22Rv1 (cell line): ENCODE data around the gene SIRPB1.

Experiments
- ZFX ChIP-seq: fragments of 450-650 bp; IDR thresholded peaks from 2 replicates; pipeline ENCODE4 v1.6.1; 2017; ENCODE audit warnings: antibody characterized with exemption, borderline replicate concordance
- TF ChIP-seq, protein P1 (sequence below): fragments of 450-650 bp; IDR thresholded peaks from 2 replicates; pipeline ENCODE4 v1.5.1; 2017; ENCODE audit warnings: mild to moderate bottlenecking

DNA sequence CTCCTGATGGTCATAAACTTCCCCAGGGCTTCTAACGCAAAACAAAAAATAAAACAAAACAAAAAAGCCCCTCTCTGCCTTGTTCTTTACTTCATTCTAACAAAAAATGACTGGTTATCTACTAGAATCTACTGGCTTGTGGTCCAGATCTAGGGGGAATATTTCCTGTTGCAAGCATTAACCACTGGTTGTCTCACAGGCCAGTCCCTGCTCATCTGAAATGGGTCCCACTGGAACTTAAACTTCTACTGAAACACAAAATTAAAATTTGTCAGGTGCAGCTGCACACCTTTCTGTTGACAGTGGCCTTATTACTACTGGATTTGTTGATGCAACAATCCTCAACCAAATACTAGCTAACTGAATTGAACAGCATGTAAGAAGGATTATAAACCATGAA is 32.3 kb upstream of the SIRPB1 start:
- TF ChIP-seq, protein P1, sequence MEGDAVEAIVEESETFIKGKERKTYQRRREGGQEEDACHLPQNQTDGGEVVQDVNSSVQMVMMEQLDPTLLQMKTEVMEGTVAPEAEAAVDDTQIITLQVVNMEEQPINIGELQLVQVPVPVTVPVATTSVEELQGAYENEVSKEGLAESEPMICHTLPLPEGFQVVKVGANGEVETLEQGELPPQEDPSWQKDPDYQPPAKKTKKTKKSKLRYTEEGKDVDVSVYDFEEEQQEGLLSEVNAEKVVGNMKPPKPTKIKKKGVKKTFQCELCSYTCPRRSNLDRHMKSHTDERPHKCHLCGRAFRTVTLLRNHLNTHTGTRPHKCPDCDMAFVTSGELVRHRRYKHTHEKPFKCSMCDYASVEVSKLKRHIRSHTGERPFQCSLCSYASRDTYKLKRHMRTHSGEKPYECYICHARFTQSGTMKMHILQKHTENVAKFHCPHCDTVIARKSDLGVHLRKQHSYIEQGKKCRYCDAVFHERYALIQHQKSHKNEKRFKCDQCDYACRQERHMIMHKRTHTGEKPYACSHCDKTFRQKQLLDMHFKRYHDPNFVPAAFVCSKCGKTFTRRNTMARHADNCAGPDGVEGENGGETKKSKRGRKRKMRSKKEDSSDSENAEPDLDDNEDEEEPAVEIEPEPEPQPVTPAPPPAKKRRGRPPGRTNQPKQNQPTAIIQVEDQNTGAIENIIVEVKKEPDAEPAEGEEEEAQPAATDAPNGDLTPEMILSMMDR = no peak
- no peak for TF ChIP-seq ZFX
